Stimulated activated CD4-positive, alpha-beta T cell treated with anti-CD3 and anti-CD28 coated beads, Interleukin-15, amount 100 ng/mL, for 1 hour (primary cell): ENCODE results near the gene CCDC150.
"Not testable (repeated sequence)": the region's sequence is repeated elsewhere in the genome, so short reads cannot be mapped to it uniquely, and the experiment has no call there.

Experiments
- DNase-seq, 2 donors: peaks; one replicate each; pipeline ENCODE4 v3.0.0-alpha.2; 2020; ENCODE audit warnings: low read depth in 1 of 2, low spot score in 1 of 2

Gene CCDC150

GRCh38 chr2:196710056-196710455, 70.5 kb downstream of the CCDC150 start:
- not testable (repeated sequence) for DNase-seq

GRCh38 chr2:196711625-196712024, 72.1 kb downstream of the CCDC150 start:
- DNase-seq: no peak

DNA sequence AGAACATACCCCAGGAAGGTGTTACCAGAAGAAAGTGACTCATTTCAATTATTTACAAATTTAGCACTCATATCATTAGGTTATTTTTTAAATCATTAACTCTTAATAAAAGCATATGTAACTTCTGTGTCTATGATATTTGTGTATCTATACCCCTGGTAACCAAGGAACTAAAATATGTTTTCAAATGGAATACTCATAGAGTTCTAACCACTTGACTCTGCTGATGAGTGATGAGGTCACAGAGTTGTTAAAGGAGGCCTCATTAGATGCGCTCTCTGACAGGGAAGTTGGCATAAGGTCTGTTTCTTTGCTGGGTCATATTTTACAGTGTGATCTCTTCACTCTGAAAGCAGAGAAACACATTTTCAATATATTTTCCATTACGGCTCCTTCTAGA, 73.4 kb downstream of the CCDC150 start:
- DNase-seq: no peak

GRCh38 chr2:196718419-196719109, 79.0 kb downstream of the CCDC150 start:
- no peak for DNase-seq

DNA sequence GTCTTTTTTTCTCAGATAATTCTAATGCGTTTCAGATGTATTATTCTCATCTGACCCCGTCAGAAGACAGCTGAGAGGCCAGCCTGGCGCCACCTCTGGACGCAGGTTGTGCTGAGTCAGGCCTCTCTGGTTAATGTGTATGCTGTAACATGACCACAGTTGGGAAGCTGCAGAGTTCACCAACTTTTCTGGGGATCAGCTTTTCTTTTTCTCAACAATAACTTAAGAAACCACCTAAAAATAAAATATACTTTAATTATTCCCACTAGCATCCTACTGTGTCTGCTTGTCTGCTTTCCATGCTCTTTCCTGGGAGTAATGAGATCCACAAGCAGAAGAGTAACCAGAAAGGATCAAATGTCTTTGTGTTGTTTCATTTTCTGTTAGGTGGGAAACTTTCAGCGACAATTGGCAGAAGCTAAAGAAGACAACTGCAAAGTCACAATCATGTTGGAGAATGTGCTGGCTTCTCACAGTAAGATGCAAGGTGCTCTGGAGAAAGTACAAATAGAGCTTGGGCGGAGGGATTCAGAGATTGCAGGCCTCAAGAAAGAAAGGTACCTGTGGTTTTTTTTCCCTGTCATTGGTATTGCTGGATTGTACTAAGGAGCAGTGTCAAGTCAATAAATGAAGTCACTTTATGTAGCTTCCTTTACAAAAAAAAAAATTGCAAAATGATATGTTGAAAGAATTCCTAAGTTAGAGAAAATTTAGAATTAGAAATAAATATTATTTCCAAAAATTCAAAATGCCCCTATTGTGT, 79.8 kb downstream of the CCDC150 start:
- no peak for DNase-seq

DNA sequence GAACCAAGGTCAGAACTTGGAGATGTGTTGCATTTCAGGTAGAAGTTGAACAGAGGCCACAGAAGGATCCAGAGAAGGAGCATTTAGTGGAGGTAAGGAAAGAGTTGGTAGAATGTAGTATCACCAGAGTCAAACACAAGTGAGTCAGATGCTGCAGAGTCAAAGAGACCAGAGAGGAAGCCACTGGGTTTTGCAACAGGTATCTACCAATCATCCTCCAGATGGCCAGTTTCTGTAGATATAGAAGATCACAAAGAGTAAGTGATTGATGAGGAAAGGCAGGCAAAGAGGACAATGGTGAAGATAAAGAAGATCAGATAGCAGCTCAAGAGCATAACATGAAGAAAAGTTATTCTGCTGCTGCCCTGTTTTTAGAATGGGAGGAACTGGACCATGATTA, 84.1 kb downstream of the CCDC150 start:
- DNase-seq: no peak

GRCh38 chr2:196725218-196725617, 85.7 kb downstream of the CCDC150 start:
- DNase-seq: no peak

DNA sequence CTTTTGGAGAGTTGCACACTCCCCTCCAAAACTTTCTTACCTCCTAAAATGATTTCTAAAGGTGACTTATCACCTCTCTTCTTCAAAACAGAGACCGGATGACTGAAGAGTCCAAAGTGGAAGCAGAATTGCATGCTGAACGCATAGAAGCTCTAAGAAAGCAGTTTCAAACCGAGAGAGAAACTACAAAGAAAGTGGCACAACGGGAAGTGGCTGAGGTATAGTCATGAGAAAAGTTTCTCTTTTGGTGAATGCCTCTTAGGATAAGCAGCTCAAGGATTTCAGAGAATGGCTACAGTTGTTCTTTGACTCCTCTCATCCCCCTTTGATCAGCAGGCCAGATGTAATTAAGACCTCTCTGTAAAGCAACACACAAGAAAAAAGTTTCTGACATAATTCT, 86.4 kb downstream of the CCDC150 start:
- DNase-seq: no peak

DNA sequence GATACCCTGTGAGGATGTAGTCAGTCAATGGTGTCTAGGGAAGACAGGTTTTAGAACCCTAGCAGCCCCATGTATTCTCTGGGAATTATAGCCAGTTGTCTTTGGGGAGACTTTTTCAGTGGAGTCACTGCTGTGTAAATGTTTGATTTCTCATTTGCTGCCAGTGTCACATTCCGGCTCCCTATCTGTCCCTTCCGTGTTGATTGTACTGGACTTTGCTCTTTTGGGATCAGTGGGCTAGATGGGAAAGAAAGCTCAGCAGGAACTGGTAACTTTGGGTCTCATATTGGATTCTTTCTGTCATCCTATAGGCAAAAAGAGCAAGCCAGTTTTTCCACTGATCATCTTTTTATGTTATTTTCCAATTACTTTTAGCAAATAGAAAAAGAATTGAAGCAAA, 89.9 kb downstream of the CCDC150 start:
- DNase-seq: no peak

DNA sequence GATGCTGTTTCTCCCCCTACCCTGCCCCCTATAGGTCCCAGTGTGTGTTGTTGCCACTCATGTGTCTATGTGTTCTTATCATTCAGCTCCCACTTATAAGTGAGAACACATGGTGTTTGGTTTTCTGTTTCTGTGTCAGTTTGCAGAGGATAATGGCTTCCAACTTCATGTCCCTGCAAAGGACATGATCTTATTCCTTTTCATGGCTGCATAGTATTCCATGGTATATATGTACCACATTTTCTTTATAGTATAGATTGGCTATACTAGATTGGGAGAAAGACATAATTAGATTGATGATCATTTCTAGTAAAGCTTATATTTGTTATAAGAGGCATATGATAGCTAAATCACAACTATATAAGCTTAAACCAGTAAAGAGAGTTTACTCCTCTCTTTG, 97.1 kb downstream of the CCDC150 start:
- not testable (repeated sequence) for DNase-seq

DNA sequence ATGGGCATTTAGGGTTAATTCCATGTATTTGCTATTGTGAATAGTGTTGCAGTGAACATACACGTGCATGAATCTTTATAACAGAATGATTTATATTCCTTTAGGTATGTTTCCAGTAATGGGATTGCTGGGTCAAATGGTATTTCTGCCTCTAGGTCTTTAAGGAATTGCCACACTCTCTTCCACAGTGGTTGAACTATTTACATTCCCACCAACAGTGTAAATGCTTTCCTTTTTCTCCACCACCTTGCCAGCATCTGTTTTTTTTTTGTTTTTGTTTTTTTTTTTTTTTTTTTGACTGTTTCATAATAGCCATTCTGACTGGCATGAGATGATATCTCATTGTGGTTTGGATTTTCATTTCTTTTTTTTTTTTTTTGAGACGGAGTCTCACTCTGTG, 97.5 kb downstream of the CCDC150 start:
- no peak for DNase-seq

- DNase-seq: no peak
Observed at GRCh38 chr2:196739031-196739430, 99.5 kb downstream of the CCDC150 start.

- no peak for DNase-seq
Observed at GRCh38 chr2:196742216-196742615, 102.7 kb downstream of the CCDC150 start.

- DNase-seq: no peak
Observed at GRCh38 chr2:196742685-196743084, 103.2 kb downstream of the CCDC150 start.

DNA sequence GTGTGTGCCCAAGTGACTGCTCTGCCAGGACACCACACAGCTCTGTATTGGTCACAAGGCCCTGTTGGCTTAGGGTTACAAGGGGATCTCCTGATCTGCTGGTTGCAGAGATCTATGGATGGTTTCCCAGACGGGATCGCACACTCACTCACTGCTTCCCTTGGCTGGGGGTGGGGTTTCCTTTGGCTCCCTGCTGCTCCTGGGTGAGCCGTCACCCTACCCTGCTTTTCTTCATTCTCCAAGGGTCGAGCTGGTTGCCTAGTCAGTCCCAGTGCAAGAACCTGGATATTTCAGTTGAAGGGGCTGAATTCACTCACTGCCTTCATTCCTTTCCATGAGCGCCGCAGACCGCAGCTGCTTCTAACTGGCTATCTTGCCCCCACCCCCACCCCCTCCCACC, 103.7 kb downstream of the CCDC150 start:
- no peak for DNase-seq

GRCh38 chr2:196745711-196746110, 106.2 kb downstream of the CCDC150 start:
- no peak for DNase-seq

- DNase-seq: no peak
Observed at GRCh38 chr2:196747400-196747799, 107.9 kb downstream of the CCDC150 start.

DNA sequence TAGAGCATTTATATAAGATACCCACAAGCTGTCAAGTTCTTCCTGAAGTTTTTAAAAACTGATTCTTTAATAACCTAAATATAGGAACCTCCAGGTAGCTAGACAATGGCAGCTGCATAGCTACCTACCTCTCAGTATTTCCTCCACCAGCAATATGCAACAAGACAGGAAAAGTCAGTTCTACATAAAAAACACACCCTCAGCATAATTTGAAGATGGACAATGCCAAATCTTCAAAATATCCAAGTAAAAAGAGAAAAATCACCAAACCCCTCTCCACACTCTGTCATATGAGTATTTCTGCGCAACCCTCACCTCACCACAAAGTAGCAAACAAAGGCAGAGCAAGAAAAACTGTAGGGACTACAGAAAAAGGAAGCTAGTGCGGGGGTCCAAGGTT, 108.6 kb downstream of the CCDC150 start:
- no peak for DNase-seq

DNA sequence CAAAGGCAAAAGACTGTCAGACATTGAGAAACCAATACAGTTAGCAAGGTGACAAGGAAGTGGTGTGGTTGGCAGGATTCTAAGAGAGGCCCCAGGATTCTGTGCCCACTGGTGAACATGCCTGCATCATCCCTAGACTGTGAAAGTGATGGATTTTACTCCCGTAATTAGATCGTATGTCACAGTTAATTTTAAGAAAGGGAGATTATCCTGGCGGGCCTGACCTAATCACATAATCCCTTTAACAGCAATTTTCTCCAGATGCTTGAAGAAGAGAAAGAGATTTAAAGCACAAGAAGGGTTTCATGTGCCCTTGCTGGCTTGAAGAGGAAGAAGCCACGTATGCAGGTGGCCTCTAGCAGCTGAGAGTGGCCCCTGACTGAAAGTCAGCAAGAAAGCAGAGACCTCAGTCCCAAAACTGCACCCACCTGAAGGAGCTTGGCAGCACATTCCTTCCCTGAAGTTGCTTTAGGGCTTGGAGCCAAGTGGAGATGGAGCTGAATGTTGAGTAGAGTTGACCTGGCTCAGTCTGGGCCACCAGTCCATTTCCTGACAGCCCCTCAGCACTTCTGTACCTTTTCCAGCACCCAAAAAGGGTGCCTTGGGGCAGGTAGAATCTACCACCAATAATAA, 110.9 kb downstream of the CCDC150 start:
- no peak for DNase-seq

- peak; percentile 4 to 35 for DNase-seq
Observed at GRCh38 chr2:196750977-196751631, 111.6 kb downstream of the CCDC150 start.

- DNase-seq: no peak
Observed at GRCh38 chr2:196758474-196759377, 119.2 kb downstream of the CCDC150 start.
